HG02885 (cell line): ENCODE measurements around the gene DDX21.
"Not testable (repeated sequence)": the region's sequence is repeated elsewhere in the genome, so short reads cannot be mapped to it uniquely, and the experiment has no call there.

Experiments
- ATAC-seq: cut with Tn5 transposase; IDR thresholded peaks from one replicate; pipeline ENCODE4 v1.9.1; 2021; ENCODE audit warnings: mild to moderate bottlenecking; ENCODE audit not compliant: unreplicated experiment, poor library complexity

The DDX21 gene

GRCh38 chr10:68982389-68982788 is 26.4 kb downstream of the DDX21 start:
- ATAC-seq: no peak

- no peak for ATAC-seq
Measured at GRCh38 chr10:68987611-68988010, 31.6 kb downstream of the DDX21 start.

GRCh38 chr10:68988530-68989316 is 32.8 kb downstream of the DDX21 start, which contains the start of gene KIFBP:
Gene KIFBP (plus strand): TSS chr10:68988803. CDS start chr10:68988833, 30 bp downstream.
- peak; percentile 80 for ATAC-seq

GRCh38 chr10:68989317-68989990 is 33.5 kb downstream of the DDX21 start:
- peak; percentile 3 for ATAC-seq

GRCh38 chr10:68992636-68993440 is 36.9 kb downstream of the DDX21 start:
- no peak for ATAC-seq

GRCh38 chr10:68997211-68997610 is 41.2 kb downstream of the DDX21 start:
- peak; percentile 20 for ATAC-seq

- no peak for ATAC-seq
Measured at GRCh38 chr10:69004821-69005220, 48.9 kb downstream of the DDX21 start.

- ATAC-seq: no peak
Measured at GRCh38 chr10:69005704-69006485, 49.9 kb downstream of the DDX21 start.

- ATAC-seq: no peak
Measured at GRCh38 chr10:69007260-69007659, 51.3 kb downstream of the DDX21 start.

GRCh38 chr10:69009360-69009759 is 53.4 kb downstream of the DDX21 start:
- ATAC-seq: no peak

GRCh38 chr10:69010151-69010640 is 54.2 kb downstream of the DDX21 start:
- ATAC-seq: no peak

- not testable (repeated sequence) for ATAC-seq
Measured at GRCh38 chr10:69012778-69013177, 56.8 kb downstream of the DDX21 start.

- no peak for ATAC-seq
Measured at GRCh38 chr10:69014171-69014570, 58.2 kb downstream of the DDX21 start.

- no peak for ATAC-seq
Measured at GRCh38 chr10:69018613-69019012, 62.6 kb downstream of the DDX21 start.

GRCh38 chr10:69022611-69023010 is 66.6 kb downstream of the DDX21 start:
- no peak for ATAC-seq

GRCh38 chr10:69025370-69025896 is 69.5 kb downstream of the DDX21 start:
- no peak for ATAC-seq

- no peak for ATAC-seq
Measured at GRCh38 chr10:69033256-69033655, 77.3 kb downstream of the DDX21 start.
